HEK293 (cell line): ENCODE data around the gene GZMB.

ENCODE experiments used
- CTCF ChIA-PET: fragments of 350-600 bp; formaldehyde crosslinking; extraction: SDS; loops from one replicate; lab custom pipeline; 2021; ENCODE audit warnings: antibody characterized with exemption; lab: Yijun Ruan, JAX
- POLR2A ChIA-PET: fragments of 300-600 bp; formaldehyde crosslinking; extraction: SDS; loops from one replicate; lab custom pipeline; 2020; ENCODE audit warnings: antibody characterized with exemption, inconsistent platforms; lab: Yijun Ruan, JAX
- H3K27ac ChIP-seq: fragments of 200-500 bp; sonication (Bioruptor generic); 2 replicates; pipeline ENCODE4 v1.5.1; 2014; ENCODE audit warnings: low read depth, low read length, control low read depth, inconsistent platforms; ENCODE audit errors: extremely low read depth
- H3K36me3 ChIP-seq, 2 experiments: fragments of 200-500 bp in 1 of 2; sonication (Bioruptor generic) in 1 of 2; 1 replicate in 1 of 2; 2 replicates in 1 of 2; pipeline ENCODE4 v1.5.1; 2014 to 2017; ENCODE audit warnings: inconsistent platforms in 2 of 2, low read length in 2 of 2; ENCODE audit not compliant: control insufficient read depth in 2 of 2, insufficient read depth in 1 of 2
- H3K4me1 ChIP-seq: fragments of 200-500 bp; sonication (Bioruptor generic); 2 replicates; pipeline ENCODE4 v1.5.1; 2014; ENCODE audit warnings: mild to moderate bottlenecking, low read length, inconsistent platforms; ENCODE audit not compliant: control insufficient read depth, insufficient read depth
- H3K4me3 ChIP-seq: 2 replicates; pipeline ENCODE4 v1.5.1; 2011; ENCODE audit warnings: low read depth, mild to moderate bottlenecking, control low read depth, low read length, moderate library complexity
- H3K9me3 ChIP-seq: fragments of 200-500 bp; sonication (Bioruptor generic); 2 replicates; pipeline ENCODE4 v1.5.1; 2014; ENCODE audit warnings: low read depth, low read length, inconsistent platforms; ENCODE audit not compliant: control insufficient read depth, insufficient read depth
- BCL11A ChIP-seq: fragments of 450-650 bp; formaldehyde crosslinking; IDR thresholded peaks from 2 replicates; pipeline ENCODE4 v1.5.1; 2016; ENCODE audit warnings: low read depth, missing biosample characterization, missing genetic modification characterization
- MYNN ChIP-seq: fragments of 450-650 bp; formaldehyde crosslinking; IDR thresholded peaks from 2 replicates; pipeline ENCODE4 v1.5.1; 2016; ENCODE audit warnings: missing biosample characterization, missing genetic modification characterization, borderline replicate concordance
- TCF7L2 ChIP-seq: IDR thresholded peaks from 2 replicates; pipeline ENCODE4 v1.6.1; 2011; ENCODE audit warnings: low read depth, mild to moderate bottlenecking, inconsistent platforms, low read length, moderate library complexity, borderline replicate concordance
- ZBTB48 ChIP-seq: fragments of 450-650 bp; formaldehyde crosslinking; IDR thresholded peaks from 2 replicates; pipeline ENCODE4 v1.5.1; 2016; ENCODE audit warnings: missing biosample characterization, missing genetic modification characterization
- ZFHX2 ChIP-seq: fragments of 450-650 bp; formaldehyde crosslinking; conservative IDR thresholded peaks from 2 replicates; pipeline ENCODE4 v1.5.1; 2016; ENCODE audit warnings: missing biosample characterization, missing genetic modification characterization
- ZNF121 ChIP-seq: fragments of 450-650 bp; formaldehyde crosslinking; IDR thresholded peaks from 2 replicates; pipeline ENCODE4 v1.5.1; 2016; ENCODE audit warnings: missing biosample characterization, missing genetic modification characterization
- ZNF155 ChIP-seq: fragments of 450-650 bp; formaldehyde crosslinking; IDR thresholded peaks from 2 replicates; pipeline ENCODE4 v1.5.1; 2016; ENCODE audit warnings: missing biosample characterization, missing genetic modification characterization
- ZNF169 ChIP-seq: fragments of 450-650 bp; formaldehyde crosslinking; IDR thresholded peaks from 2 replicates; pipeline ENCODE4 v1.5.1; 2016; ENCODE audit warnings: missing biosample characterization, missing genetic modification characterization
- ZNF341 ChIP-seq: fragments of 450-650 bp; formaldehyde crosslinking; IDR thresholded peaks from 2 replicates; pipeline ENCODE4; 2016; ENCODE audit warnings: low read depth, missing biosample characterization, missing genetic modification characterization
- ZNF514 ChIP-seq: fragments of 450-650 bp; formaldehyde crosslinking; IDR thresholded peaks from 2 replicates; pipeline ENCODE4 v1.5.1; 2016; ENCODE audit warnings: missing biosample characterization, missing genetic modification characterization
- ZNF521 ChIP-seq: fragments of 450-650 bp; formaldehyde crosslinking; IDR thresholded peaks from 2 replicates; pipeline ENCODE4 v1.5.1; 2017; ENCODE audit warnings: missing biosample characterization, mild to moderate bottlenecking, missing genetic modification characterization
- ZNF560 ChIP-seq: fragments of 450-650 bp; formaldehyde crosslinking; IDR thresholded peaks from 2 replicates; pipeline ENCODE4 v1.5.1; 2017; ENCODE audit warnings: missing biosample characterization, missing genetic modification characterization, borderline replicate concordance
- ZNF610 ChIP-seq: fragments of 450-650 bp; formaldehyde crosslinking; IDR thresholded peaks from 2 replicates; pipeline ENCODE4 v1.5.1; 2016; ENCODE audit warnings: missing biosample characterization, missing genetic modification characterization, borderline replicate concordance
- ZNF624 ChIP-seq: fragments of 450-650 bp; formaldehyde crosslinking; IDR thresholded peaks from 2 replicates; pipeline ENCODE4 v1.5.1; 2017; ENCODE audit warnings: missing biosample characterization, missing genetic modification characterization
- TF ChIP-seq, protein P1 (sequence below): fragments of 450-650 bp; formaldehyde crosslinking; IDR thresholded peaks from 2 replicates; pipeline ENCODE4 v1.5.1; 2016; ENCODE audit warnings: missing biosample characterization, missing genetic modification characterization
- TF ChIP-seq, protein P2 (sequence below): fragments of 450-650 bp; formaldehyde crosslinking; IDR thresholded peaks from 2 replicates; pipeline ENCODE4 v1.5.1; 2017; ENCODE audit warnings: missing biosample characterization, missing genetic modification characterization
- TF ChIP-seq, protein P3 (sequence below): fragments of 450-650 bp; formaldehyde crosslinking; IDR thresholded peaks from 2 replicates; pipeline ENCODE4 v1.5.1; 2016; ENCODE audit warnings: missing biosample characterization, missing genetic modification characterization, borderline replicate concordance
- TF ChIP-seq, protein P4 (sequence below): fragments of 450-650 bp; formaldehyde crosslinking; IDR thresholded peaks from 2 replicates; pipeline ENCODE4 v1.5.1; 2016; ENCODE audit warnings: missing biosample characterization, missing genetic modification characterization, borderline replicate concordance

GZMB gene

DNA sequence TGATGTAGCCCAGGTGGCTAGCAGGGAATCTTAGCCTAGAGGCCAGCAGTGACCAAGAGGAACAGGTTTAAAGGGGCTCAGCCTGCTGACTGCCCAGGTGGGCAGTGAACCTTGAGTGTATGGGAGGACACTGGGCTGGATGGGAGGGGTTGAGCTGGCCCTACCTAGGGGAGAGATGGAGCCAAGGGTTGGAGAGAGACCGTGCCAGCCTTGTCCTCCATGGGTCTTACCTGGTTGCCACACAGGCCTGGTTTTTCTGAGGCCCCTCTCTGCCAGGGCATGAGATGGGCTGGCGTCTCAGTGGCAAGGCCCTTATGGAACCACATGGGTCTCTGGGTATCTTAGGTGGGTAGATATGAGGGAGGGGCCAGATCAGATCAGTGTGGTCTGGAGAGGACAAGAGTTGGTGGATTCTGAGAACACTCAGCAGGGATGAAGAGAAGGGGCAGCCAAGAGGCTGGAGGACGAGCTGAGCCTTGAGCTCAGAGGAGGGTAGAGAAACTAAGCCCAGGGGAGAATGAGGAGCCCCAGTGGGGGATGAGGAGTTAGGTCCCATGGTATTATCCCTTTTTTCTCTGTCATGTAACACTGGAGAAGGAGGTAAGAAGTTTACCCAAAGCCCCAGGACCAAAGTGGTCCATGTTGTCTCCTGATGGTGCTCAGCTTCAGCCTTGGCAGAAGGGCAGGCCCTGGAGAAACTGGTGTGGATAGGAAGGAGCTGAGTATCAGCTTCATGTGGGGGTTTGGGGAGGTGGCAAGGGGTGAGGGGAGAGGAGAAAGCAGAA, 3.7 kb downstream of the GZMB start (continued):
- TF ChIP-seq ZNF169 (tag by site-specific recombination) (no peak), MYNN (no peak)
- TF ChIP-seq, all 188 proteins: peak for 0

DNA sequence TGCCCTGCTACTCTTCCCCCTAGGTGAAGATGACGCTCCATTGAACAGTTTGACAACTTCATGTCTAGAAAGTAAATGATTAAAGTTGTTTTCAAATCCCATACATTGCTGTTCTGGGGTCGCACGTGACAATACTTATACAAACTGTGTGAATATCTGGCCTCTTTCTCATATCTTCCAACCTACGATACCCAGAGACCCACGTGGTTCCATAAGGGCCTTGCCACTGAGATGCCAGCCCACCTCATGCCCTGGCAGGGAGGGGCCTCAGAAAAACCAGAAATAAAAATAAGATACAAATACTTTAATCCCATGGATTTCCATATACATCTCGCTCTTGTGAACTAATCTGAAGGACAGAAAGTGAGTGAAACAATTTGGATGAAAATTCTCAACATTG, 4.5 kb downstream of the GZMB start:
- no peak overlapping the region for H3K4me3 ChIP-seq
- H3K9me3 ChIP-seq: no peaks in the 10 kb centered on the region
- POLR2A ChIA-PET: no interaction called here
- CTCF ChIA-PET: no interaction called here
- no peak overlapping the region for H3K27ac ChIP-seq
- H3K36me3 ChIP-seq: no peaks in the 10 kb centered on the region
- TF ChIP-seq, protein P1, sequence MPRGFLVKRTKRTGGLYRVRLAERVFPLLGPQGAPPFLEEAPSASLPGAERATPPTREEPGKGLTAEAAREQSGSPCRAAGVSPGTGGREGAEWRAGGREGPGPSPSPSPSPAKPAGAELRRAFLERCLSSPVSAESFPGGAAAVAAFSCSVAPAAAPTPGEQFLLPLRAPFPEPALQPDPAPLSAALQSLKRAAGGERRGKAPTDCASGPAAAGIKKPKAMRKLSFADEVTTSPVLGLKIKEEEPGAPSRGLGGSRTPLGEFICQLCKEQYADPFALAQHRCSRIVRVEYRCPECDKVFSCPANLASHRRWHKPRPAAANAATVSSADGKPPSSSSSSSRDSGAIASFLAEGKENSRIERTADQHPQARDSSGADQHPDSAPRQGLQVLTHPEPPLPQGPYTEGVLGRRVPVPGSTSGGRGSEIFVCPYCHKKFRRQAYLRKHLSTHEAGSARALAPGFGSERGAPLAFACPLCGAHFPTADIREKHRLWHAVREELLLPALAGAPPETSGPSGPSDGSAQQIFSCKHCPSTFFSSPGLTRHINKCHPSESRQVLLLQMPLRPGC (tag by site-specific recombination): no peak
- TF ChIP-seq BCL11A (tag by site-specific recombination): no peak
- no peak for TF ChIP-seq ZNF560 (tag by site-specific recombination)
- no peak for TF ChIP-seq ZFHX2 (tag by site-specific recombination)
- TF ChIP-seq, protein P2, sequence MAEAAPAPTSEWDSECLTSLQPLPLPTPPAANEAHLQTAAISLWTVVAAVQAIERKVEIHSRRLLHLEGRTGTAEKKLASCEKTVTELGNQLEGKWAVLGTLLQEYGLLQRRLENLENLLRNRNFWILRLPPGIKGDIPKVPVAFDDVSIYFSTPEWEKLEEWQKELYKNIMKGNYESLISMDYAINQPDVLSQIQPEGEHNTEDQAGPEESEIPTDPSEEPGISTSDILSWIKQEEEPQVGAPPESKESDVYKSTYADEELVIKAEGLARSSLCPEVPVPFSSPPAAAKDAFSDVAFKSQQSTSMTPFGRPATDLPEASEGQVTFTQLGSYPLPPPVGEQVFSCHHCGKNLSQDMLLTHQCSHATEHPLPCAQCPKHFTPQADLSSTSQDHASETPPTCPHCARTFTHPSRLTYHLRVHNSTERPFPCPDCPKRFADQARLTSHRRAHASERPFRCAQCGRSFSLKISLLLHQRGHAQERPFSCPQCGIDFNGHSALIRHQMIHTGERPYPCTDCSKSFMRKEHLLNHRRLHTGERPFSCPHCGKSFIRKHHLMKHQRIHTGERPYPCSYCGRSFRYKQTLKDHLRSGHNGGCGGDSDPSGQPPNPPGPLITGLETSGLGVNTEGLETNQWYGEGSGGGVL (tag by site-specific recombination): no peak
- TF ChIP-seq, protein P3, sequence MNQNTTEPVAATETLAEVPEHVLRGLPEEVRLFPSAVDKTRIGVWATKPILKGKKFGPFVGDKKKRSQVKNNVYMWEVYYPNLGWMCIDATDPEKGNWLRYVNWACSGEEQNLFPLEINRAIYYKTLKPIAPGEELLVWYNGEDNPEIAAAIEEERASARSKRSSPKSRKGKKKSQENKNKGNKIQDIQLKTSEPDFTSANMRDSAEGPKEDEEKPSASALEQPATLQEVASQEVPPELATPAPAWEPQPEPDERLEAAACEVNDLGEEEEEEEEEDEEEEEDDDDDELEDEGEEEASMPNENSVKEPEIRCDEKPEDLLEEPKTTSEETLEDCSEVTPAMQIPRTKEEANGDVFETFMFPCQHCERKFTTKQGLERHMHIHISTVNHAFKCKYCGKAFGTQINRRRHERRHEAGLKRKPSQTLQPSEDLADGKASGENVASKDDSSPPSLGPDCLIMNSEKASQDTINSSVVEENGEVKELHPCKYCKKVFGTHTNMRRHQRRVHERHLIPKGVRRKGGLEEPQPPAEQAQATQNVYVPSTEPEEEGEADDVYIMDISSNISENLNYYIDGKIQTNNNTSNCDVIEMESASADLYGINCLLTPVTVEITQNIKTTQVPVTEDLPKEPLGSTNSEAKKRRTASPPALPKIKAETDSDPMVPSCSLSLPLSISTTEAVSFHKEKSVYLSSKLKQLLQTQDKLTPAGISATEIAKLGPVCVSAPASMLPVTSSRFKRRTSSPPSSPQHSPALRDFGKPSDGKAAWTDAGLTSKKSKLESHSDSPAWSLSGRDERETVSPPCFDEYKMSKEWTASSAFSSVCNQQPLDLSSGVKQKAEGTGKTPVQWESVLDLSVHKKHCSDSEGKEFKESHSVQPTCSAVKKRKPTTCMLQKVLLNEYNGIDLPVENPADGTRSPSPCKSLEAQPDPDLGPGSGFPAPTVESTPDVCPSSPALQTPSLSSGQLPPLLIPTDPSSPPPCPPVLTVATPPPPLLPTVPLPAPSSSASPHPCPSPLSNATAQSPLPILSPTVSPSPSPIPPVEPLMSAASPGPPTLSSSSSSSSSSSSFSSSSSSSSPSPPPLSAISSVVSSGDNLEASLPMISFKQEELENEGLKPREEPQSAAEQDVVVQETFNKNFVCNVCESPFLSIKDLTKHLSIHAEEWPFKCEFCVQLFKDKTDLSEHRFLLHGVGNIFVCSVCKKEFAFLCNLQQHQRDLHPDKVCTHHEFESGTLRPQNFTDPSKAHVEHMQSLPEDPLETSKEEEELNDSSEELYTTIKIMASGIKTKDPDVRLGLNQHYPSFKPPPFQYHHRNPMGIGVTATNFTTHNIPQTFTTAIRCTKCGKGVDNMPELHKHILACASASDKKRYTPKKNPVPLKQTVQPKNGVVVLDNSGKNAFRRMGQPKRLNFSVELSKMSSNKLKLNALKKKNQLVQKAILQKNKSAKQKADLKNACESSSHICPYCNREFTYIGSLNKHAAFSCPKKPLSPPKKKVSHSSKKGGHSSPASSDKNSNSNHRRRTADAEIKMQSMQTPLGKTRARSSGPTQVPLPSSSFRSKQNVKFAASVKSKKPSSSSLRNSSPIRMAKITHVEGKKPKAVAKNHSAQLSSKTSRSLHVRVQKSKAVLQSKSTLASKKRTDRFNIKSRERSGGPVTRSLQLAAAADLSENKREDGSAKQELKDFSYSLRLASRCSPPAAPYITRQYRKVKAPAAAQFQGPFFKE (tag by site-specific recombination): no peak
- TF ChIP-seq ZNF610 (tag by site-specific recombination): no peak
- no peak for TF ChIP-seq TCF7L2
- no peak for TF ChIP-seq ZBTB48 (tag by site-specific recombination)
- no peak for TF ChIP-seq ZNF514 (tag by site-specific recombination)
- TF ChIP-seq, protein P4, sequence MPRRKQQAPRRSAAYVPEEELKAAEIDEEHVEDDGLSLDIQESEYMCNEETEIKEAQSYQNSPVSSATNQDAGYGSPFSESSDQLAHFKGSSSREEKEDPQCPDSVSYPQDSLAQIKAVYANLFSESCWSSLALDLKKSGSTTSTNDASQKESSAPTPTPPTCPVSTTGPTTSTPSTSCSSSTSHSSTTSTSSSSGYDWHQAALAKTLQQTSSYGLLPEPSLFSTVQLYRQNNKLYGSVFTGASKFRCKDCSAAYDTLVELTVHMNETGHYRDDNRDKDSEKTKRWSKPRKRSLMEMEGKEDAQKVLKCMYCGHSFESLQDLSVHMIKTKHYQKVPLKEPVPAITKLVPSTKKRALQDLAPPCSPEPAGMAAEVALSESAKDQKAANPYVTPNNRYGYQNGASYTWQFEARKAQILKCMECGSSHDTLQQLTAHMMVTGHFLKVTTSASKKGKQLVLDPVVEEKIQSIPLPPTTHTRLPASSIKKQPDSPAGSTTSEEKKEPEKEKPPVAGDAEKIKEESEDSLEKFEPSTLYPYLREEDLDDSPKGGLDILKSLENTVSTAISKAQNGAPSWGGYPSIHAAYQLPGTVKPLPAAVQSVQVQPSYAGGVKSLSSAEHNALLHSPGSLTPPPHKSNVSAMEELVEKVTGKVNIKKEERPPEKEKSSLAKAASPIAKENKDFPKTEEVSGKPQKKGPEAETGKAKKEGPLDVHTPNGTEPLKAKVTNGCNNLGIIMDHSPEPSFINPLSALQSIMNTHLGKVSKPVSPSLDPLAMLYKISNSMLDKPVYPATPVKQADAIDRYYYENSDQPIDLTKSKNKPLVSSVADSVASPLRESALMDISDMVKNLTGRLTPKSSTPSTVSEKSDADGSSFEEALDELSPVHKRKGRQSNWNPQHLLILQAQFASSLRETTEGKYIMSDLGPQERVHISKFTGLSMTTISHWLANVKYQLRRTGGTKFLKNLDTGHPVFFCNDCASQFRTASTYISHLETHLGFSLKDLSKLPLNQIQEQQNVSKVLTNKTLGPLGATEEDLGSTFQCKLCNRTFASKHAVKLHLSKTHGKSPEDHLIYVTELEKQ (tag by site-specific recombination): no peak
- TF ChIP-seq ZNF521: no peak
- no peak for TF ChIP-seq ZNF121 (tag by site-specific recombination)
- no peak for TF ChIP-seq ZNF155 (tag by site-specific recombination)
- TF ChIP-seq ZNF341 (tag by site-specific recombination): no peak
- no peak for TF ChIP-seq ZNF624 (tag by site-specific recombination)
- TF ChIP-seq, all 188 proteins: peak for 0
- H3K4me1 ChIP-seq: no peaks in the 10 kb centered on the region
